Measurements from ENCODE around the gene MED12.

GRCh38 chrX:71118985-71119535, 664 bp downstream of the MED12 start:
- TF ChIP-seq ZSCAN29 (IDR thresholded peaks at IDR 0.05) (no peak), CTCF (IDR thresholded peaks at IDR 0.05 in 2 of 3, conservative IDR thresholded peaks at IDR 0.05 in 1 of 3; ENCODE audit: control insufficient read depth in 2 of 3, extremely low read depth in 1 of 3, insufficient read depth in 1 of 3, low read depth in 3 of 3, low read length in 3 of 3) (no peak), POLR2A (IDR thresholded peaks at IDR 0.05; ENCODE audit: low read depth, low read length) (no peak), IKZF2 (IDR thresholded peaks at IDR 0.05) (no peak), ELK1 (IDR thresholded peaks at IDR 0.05; ENCODE audit: low read depth, low read length) (no peak), REST (IDR thresholded peaks at IDR 0.05; ENCODE audit: low read depth, low read length) (no peak), MTA2 (IDR thresholded peaks at IDR 0.05; ENCODE audit: low read depth) (no peak), POLR2AphosphoS5 (IDR thresholded peaks at IDR 0.05; ENCODE audit: low read length) (no peak), KDM1A (IDR thresholded peaks at IDR 0.05; ENCODE audit: borderline replicate concordance) (no peak), GABPA (IDR thresholded peaks at IDR 0.05; ENCODE audit: low read depth) (no peak), YY1 (IDR thresholded peaks at IDR 0.05; ENCODE audit: low read depth, low read length) (no peak)
